Endothelial cell (in vitro differentiated cells): ENCODE measurements around the gene ETV4. TPM values are rescaled to one million over a fixed set of nuclear protein-coding genes. Genes with fewer than 3 reads are reported as not detected.

ENCODE experiments used
- DNase-seq: peaks from one replicate; pipeline ENCODE4 v3.0.0; 2021; ENCODE audit warnings: low spot score
- H3K27ac Mint-ChIP-seq: one replicate; pipeline ENCODE4 v1.8.0; 2021; ENCODE audit warnings: mixed read lengths, inconsistent platforms; ENCODE audit not compliant: unreplicated experiment
- H3K27me3 Mint-ChIP-seq: one replicate; pipeline ENCODE4 v1.8.0; 2021; ENCODE audit warnings: mild to moderate bottlenecking, moderate library complexity, mixed read lengths, inconsistent platforms; ENCODE audit not compliant: unreplicated experiment
- H3K36me3 Mint-ChIP-seq: one replicate; pipeline ENCODE4 v1.8.0; 2021; ENCODE audit warnings: mild to moderate bottlenecking, low read depth, mixed read lengths, inconsistent platforms; ENCODE audit not compliant: unreplicated experiment
- H3K4me1 Mint-ChIP-seq: one replicate; pipeline ENCODE4 v1.8.0; 2021; ENCODE audit warnings: mild to moderate bottlenecking, mixed read lengths, inconsistent platforms; ENCODE audit not compliant: unreplicated experiment
- H3K4me3 Mint-ChIP-seq: one replicate; pipeline ENCODE4 v1.8.0; 2021; ENCODE audit warnings: mild to moderate bottlenecking, mixed read lengths, inconsistent platforms; ENCODE audit not compliant: unreplicated experiment
- H3K9me3 Mint-ChIP-seq: one replicate; pipeline ENCODE4 v1.8.0; 2021; ENCODE audit warnings: mixed read lengths, inconsistent platforms; ENCODE audit not compliant: unreplicated experiment
- CTCF ChIP-seq: fragments of 200-600 bp; sonication (generic); IDR thresholded peaks from one replicate; pipeline ENCODE4 v1.5.0; 2021; ENCODE audit warnings: antibody characterized with exemption; ENCODE audit not compliant: unreplicated experiment
- total RNA-seq: library from RNA; stranded (reverse); fragmentation: NEBNext Ultra II Directional; extraction: Animal tissue kit (Norgen Biotek cat#: 25700); gene quantifications from one replicate; pipeline ENCODE4 v1.2.1, GENCODE V29; 2021; ENCODE audit not compliant: unreplicated experiment

Gene ETV4
- total RNA-seq, 1 donor from 2014 or later = 37.1 TPM

GRCh38 chr17:43573579-43574321, 27.6 kb upstream of the ETV4 start:
- TF ChIP-seq CTCF = no peak
- Mint-ChIP-seq H3K27ac (no peak overlapping the region), H3K27me3 (peaks cover 6% of the 10 kb centered on the region), H3K9me3 (no peaks in the 10 kb centered on the region), H3K4me1 (peaks cover 19% of the 10 kb centered on the region), H3K4me3 (no peak overlapping the region), H3K36me3 (no peaks in the 10 kb centered on the region)
- DNase-seq = no peak

GRCh38 chr17:43572368-43572980, 26.3 kb upstream of the ETV4 start:
- no peak for DNase-seq
- no peaks in the 10 kb centered on the region for H3K36me3 Mint-ChIP-seq
- TF ChIP-seq CTCF = no peak
- peaks cover 6% of the 10 kb centered on the region for H3K4me1 Mint-ChIP-seq
- peaks cover 5% of the 10 kb centered on the region for H3K27me3 Mint-ChIP-seq
- H3K9me3 Mint-ChIP-seq = no peaks in the 10 kb centered on the region
- no peak overlapping the region for H3K4me3 Mint-ChIP-seq
- no peak overlapping the region for H3K27ac Mint-ChIP-seq

- peaks cover 3% of the 10 kb centered on the region for H3K27me3 Mint-ChIP-seq
- no peak for DNase-seq
- TF ChIP-seq CTCF = no peak
- H3K9me3 Mint-ChIP-seq = no peaks in the 10 kb centered on the region
- H3K36me3 Mint-ChIP-seq = no peaks in the 10 kb centered on the region
- H3K27ac Mint-ChIP-seq = no peak overlapping the region
- no peaks in the 10 kb centered on the region for H3K4me1 Mint-ChIP-seq
- H3K4me3 Mint-ChIP-seq = no peak overlapping the region
These were observed 24.4 kb upstream of the ETV4 start for GRCh38 chr17:43570518-43570928.

GRCh38 chr17:43568506-43569082, 22.5 kb upstream of the ETV4 start:
- Mint-ChIP-seq H3K27ac (no peak overlapping the region), H3K4me1 (peaks cover 7% of the 10 kb centered on the region), H3K9me3 (no peaks in the 10 kb centered on the region), H3K27me3 (peaks cover 7% of the 10 kb centered on the region), H3K4me3 (no peak overlapping the region), H3K36me3 (no peaks in the 10 kb centered on the region)
- no peak for TF ChIP-seq CTCF
- no peak for DNase-seq
